Stimulated activated CD8-positive, alpha-beta memory T cell treated with anti-CD3 and anti-CD28 coated beads, Interleukin-12 subunit alpha, Interleukin-12 subunit beta, amount 100 ng/mL, for 24 hours (primary cell): ENCODE data around the gene FGF8.

Experiments used
- DNase-seq: peaks from one replicate; pipeline ENCODE4 v3.0.0-alpha.2; 2020; ENCODE audit errors: extremely low read depth

FGF8 gene

DNA sequence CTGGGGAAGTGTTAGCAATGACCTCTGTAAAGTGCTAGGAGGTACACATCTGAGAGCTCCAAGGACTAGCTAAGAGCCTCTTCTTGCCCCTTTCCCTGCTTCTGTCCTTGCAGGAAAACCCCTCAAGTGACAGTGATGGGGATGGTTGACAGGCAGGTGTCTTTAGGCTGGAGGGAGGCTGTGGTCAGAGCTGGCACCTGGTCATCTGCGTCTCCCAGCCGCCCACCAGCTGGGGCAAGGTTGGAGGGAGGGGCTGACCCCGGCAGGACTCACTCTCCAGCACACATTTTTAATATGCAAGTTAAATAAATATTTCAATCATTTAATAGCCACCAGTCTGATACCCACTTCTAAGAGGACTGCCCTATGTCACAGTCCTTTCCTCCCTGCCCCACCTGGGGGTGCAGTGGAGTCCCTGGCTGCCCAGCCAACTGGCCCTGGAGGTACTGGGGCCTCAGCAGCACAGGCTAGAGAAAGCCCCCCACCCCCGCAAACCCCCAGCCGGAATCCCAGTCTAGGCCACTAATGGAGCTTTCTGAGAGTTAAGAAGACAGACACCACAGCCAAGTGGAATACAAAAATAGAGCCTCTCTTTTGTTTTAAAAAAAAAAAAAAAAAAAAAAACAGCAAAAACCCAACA lies 6.3 kb downstream of the FGF8 start:
- no peak for DNase-seq

DNA sequence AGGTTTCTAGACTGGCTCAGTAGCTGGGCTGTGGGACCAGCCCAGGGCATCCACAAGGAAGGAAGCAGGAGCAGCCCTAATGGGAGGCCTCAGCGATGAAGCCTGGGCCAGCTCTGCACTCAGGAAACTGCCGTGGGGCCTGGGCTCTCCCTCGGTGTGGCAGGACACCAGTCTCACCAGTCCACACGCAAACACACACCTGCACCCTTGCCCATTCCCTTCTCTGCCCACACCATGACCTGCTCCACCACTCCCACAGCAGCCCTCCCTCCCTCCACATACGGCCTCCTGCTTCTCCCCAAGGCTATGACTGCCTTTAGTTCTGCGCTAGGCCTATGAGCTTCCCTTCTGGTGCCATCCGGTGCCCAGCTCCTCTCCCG lies 7.1 kb downstream of the FGF8 start:
- DNase-seq: no peak

DNA sequence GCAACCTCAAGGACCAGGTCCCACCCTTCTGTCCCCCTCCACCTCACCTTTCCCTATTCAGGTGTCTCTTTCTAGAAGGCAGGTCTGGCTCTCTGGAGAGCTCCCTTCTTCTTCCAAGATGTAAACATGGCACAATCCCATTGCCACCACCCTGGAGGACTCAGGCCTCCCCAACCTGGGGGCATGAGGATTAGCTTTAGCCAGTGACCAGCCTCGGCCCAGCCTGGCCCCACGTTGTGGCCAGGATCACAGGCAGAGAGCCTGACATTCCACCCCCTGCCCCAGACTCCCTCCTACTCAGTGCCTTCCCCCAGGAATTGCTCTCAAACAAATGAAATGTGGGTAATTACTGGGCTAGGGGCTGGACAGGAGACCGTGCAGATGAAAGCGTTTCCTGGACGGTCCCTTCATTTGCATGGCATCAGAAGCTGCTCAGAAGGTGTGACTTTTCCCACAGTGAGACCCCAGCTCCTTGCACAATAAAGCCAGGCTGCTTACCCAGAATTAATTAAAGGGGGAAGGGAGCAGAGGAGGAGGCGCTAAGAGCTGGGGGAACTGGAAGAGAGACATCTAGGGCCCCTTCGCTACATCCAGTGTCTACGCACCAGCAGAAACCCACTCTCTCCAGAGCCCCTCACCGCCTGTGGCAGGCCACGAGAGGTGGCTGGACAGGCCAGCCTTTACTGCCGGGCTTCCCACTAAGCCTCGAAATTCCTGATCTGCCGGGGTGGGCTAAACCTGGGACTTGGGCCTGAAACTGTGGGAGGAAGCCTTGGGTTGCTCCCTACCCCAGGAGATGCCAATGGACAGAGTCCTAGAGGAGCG lies 7.7 kb downstream of the FGF8 start:
- no peak for DNase-seq

DNA sequence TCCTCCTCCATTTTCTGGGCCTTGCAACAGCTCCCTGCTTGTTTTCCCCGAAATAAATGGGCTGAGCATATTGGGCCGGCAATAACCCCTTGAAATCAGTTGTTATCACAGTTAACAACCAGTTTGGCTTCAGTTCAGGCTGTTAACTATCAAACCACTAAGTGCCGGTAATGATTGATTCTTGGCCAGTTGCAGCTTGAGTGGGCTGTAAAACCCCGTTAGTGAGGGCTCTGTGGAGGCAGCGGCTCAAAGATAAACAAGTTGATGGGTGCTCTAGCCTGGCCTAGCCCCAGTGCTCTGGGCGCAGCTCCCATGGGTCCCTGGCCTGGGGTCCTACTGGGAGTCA lies 8.3 kb downstream of the FGF8 start:
- no peak for DNase-seq

DNA sequence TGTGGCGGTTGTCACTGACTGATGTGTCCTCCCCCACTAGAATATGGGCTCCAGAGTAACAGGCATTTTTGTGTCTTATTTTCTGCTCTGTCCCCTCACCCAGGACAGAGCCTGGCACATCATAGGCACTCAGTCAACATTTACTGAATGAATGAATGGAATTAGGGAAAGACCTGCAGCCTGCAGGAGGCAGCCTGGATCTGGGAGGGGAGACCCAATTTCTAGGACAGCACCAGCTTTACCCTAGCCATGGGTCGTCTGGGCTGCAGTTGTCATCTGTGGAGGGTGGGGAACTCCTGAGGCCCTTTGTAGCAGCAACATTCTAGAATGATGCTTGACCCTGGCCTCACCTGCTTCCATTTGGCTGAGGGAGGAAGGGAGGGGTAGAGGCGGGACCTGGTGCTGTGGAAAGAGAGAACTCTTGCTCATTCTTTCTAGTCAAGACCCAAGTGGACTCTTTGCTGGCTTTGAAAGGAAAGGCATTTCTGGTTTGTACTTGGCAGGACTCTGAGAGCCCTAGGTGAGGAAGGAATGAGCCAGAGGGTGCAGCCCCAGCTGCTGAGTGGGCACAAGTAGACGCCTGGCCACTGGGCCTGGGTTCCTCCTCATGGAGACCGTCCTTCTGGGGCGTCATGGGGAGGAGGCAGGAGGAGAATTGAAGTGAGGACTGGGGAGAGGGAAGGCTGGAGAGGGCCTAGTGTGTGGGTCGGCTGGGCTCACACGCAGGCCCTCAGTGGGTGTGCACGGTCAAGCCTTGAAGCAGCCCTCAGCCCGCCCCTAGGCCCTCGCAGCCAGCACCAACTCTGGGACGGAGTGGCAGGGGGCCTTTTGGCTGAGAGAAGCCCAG lies 8.9 kb downstream of the FGF8 start:
- DNase-seq: no peak

DNA sequence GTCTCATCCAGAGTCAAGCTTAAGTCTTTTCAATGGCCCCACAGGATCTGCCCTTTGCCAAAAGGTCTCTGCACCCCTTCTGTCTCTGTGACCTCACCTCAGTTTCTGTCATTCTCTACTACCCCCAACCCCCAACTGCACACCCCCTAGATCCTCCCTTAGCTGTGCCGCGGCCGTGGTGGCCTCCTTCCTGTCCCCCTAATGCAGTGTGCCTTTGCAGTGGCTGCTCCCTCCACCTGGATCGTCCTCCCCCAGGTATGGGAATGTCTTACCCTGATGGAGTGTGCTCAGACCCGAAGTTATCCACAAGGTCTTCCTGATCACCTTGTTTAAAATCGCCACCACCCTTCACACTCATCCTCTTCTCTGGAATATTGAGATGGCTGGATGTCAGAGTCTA lies 9.6 kb downstream of the FGF8 start:
- no peak for DNase-seq

DNA sequence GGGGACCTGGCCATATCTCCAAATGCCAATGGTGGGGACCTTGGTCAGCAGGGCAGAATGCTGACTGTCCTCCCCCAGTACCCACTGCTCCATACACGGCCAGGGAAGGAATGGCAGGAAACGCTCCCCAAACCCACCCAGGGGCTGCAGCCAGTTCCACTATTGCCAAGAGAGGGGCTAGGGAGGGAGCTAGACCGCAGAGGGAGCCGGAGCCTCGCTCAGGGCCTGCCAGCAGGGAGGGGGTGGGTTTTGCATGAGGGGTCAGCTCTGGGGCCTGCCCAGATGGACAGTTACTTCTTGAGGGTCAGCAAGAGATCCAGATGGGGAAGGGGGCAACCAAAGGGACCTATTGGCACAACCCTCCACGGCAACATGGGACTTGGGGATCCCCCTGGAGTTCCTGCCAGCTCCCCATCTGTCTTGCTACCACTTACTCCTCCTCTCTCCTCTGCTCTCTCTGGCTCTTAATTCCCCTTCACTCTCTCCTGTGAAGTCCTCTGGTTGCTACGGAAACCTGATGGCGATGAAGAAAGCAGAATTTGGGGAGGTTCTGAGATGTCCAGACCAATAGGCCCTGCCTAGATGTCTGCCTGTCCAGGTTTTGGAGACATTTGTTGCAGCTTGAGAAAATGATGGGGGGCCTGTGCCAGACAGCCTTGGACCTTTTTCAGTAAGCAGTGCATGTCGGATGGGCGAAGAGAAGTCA lies 12.6 kb downstream of the FGF8 start:
- no peak for DNase-seq

DNA sequence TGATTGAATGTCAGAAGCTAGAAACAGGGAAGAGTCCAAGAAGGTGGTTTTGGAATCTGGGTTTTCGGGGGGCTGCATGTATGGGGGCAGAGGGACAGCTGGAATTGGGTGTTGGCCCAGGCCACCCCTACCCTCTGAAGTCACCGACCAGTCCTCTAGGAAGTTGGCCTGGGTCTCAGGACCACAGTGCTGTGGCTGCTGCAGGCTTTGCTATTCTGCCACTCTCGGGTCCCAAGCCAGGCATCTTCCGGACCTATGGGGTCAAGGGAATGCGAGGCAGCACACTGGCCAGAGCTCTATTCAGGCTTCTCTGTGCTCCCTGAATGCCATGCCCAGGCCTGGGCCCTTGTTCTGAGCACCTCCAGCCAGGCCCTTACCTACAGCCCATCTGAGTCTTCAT lies 13.2 kb downstream of the FGF8 start:
- DNase-seq: no peak

DNA sequence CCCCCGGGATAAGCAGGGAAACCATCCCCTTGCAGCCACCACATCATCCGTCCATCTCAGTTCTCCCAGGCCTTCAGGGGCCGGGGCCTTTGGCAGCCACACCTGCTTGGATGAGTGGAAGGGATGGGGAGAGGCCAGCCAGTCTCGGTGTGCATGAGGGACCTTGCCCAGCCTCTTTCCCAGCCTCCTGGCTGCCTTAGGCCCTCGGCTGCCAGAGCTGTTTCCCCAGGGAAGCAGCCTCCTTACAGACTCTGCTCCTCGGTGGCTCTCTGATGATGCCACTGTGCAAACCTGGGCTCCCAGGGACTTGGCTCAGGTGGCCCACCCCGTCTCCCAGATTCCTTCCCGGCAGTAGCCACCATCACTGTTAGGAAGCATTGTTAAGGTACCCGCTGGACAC lies 14.7 kb downstream of the FGF8 start:
- DNase-seq: no peak

DNA sequence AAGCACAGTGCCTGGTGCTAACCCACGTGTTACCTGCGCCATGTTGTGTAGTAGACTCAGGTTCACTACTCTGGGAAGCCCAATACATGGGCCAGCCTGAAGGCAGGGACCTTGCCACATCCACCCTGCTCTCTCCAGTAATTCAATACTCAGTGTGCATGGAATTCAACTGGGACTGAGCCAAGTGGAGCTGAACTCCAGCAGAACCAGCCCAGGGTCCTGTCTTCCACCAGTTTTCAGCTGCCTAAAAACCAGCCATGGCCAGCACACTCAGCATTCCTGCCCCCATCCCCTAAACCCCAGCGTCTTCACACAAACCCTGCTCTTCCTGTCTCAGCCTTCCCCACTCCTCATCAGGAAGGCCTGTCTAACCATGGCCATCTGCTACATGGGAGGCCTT lies 15.4 kb downstream of the FGF8 start:
- no peak for DNase-seq

DNA sequence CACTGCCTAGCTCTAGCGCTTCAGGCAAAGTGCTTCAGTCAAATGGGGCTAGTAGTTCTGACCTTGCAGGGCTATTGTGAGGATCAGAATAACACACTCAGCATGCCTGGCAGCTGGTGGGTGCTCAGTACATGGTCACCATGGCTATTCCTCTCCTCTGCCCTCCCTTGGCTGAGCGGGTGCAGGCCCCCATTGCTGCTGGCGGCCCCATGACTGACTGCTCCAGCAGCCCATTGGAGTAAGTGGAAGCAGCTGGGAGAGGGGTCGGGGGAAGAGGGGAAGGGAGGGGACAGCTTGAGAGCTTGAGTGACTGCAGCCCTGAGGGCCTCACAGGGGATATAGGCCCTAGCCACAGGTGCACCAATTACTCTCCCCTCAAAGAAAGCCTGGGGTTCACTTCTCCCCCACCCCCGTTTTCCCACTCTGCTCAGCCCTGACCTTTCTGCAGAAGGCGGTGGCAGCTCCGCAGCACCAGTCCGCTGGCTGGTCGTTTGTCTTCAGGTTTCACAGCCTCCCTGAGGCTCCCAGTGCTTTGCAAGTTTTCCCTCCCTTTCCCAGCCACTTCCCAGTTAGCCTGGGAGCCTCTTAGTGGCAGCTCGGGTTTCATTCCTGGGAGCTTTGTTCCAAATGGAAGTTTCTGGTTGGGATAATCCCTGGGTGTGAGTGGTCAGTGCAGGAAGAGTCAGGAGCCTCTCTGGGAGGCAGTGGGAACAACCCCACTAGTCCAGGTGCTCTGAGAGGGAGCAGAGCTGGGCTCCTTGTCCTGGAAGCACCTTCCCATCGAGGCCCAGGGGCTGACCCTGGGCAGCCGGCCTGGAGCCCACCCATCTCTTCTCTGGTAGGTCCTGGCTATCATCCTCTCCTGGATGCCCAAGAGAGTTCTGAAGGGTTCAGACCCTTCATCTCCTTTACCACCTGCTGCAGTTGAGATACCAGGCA lies 16.3 kb downstream of the FGF8 start:
- no peak for DNase-seq

DNA sequence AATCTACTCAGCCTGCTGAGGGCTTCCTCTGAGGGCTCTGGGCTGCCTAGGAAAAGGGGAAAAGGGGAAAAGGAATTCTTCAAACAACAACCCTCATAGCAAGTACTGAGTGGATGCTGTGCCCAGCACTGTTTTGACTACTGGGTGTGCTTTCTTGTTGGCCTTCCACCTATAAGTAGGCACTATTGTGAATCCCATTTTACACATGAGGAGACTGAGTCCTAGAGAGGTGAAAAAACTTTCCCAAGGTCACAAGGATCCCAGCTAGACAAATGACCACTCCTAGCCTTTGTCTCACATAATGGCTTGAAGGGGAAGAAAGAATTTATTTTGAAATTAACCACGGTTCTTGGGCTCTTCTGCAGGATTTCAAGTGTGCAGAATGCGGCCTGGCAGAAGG lies 17.1 kb downstream of the FGF8 start:
- no peak for DNase-seq

DNA sequence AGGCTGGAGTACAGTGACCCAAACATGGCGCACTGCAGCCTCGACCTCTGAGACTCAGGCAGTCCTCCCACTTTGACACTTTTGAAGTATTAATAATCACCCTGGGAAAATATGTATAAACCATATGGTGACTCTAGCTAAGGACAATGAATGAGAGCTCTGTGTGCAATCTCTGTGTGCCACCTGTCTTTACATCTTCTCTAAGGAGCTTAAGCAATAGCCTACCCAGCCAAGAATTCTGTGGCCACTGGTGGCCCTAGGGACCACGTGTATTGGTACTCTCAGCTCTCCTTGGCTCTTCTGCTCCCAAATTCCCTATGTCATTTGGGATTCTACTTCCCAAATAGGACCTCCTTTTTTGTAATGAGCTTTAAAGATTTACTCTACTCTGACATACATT lies 23.7 kb downstream of the FGF8 start:
- no peak for DNase-seq

DNA sequence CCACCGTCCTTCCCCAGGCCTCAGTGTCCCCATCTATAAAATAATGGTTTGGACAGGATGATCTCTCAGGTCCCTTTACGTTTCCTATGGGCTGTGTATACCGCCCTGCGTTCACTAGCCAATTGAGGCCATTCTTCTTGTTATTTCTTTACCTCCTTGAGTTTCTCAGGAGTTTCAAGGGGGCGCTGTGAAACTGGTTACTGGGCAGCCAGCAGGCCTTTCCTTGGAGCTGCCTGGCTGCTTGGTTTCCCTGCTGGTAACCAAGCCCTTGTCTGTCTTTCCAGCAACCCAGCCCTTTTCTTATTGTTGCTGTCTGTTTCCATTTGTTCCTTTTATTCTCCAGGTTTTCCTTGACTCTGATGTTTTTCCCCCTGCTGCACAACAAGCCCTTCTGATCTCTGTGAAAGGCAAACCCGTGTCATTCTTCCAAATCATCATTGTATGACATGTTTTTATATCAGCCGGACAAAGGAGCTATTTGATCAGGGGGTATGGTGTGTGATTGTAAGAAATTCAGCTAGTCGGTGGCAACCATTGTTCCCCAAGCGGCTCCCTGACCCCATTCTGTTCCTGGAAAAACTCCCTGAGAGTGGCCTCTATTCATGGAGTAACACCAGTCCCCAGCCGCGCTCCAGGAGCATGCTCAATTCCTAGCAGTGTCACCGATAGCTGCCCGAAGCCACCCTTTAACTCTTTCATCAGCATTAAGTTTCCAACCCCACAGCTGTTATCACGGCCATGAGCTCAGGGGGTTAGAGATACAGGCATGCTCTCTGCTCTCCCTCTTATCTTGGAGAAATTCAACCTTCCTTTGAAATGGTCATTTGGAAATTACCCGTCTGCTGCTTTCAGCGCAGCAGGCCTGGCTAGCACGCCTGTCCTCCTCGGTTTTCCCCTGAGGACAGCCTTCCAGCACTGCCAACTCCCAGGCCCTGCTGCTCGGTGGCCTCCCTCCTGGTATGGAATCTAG lies 26.6 kb downstream of the FGF8 start:
- no peak for DNase-seq

DNA sequence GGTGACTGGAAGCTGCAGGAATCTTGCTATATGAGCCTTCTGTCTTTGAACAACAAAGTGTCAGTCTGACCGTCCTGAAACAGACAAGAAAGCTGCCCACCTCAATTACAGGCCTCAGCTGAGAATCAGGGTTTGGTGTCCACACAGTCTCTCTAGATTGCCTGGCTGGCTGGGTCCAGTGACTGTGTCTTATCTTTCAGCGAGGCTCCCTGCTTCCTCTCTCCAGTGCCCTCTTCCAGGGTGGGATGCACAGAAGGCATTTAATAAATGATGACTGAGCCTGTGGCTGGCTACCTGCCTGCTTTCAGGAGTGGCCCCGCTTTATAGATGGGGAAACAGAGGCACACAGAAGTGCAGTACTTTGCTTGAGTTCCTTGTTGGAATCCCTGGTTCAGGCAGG lies 27.4 kb downstream of the FGF8 start:
- no peak for DNase-seq

DNA sequence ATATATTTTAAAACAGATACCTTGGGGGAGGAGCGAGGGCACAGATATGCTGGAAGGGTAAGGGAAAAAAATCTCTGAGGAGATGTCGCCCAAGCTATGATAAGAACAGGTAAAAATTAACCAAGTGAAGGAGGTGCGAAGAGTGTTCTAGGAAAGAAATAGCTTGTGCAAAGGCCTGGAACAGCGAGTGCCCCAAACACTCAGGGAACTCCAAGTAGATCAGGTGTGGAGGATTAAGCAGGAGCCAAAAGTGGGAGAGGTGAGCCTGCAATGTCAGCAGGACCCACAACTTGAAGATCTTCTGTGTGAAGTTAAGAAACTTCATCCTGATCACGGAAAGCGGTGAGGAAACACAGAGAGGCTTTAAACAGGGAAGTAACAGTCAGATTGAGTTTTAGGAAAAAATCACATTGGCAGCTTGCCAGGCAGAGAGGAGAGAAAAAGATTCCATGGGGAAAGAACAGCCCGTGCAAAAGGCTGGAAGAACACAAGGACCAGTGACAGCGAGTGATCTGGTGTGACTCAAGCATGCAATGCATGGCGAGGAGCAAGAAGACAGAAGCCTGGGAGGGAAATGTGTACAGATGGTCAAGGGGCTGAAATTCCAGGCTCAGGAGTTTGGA lies 30.7 kb downstream of the FGF8 start:
- no peak for DNase-seq

DNA sequence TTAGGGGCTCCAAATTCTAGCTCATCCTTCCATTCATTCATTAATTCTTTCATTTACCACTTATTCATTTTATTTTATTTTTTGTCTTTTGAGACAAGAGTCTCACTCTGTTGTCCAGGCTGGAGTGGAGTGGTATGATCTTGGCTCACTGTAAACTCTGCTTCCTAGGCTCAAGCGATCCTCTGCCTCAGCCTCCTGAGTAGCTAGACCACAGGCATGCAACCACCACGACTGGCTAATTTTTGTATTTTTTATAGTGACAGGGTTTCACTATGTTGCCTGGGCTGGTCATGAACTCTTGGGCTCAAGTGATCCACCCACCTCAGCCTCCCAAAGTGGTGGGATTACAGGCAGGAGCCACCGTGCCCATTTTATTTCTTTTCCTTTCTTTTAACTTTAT lies 31.6 kb downstream of the FGF8 start:
- DNase-seq: no peak

DNA sequence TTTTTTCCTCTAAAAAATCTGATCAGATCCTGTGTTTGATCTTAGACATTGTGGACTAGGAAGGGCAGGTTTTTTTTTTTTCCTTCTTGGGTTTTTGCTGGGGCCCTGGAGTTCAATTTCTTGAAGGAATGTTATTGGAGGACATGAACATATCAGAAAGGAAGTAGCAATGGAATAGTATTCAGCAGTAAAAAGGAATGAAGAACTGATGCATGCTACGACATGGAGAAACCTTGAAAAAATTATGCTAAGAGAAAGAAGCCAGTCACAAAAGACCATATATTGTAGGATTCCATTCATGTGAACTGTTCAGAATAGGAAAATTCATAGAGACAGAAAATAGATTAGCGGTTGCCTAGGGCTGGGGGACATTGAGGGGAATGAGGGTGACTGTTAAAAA lies 34.0 kb downstream of the FGF8 start:
- no peak for DNase-seq

DNA sequence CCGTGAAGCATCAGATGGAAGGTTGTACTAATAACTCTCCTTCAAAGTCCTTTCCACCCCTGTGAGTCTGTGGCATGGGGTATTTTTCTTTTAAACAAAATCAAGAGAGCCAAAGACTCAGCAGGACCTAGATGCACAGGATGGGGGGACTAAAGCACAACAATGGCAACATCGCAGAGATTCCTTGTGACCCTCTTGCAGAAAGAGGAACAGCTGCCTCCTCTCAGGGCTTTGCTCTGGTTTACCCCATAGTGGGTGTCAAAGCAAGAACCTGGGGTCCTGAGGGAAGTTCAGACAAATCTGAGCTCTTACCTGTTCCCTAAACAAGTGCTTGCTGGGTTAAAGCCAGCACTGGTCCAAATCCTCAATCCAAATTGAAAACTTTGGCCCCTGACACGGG lies 39.2 kb downstream of the FGF8 start:
- no peak for DNase-seq

DNA sequence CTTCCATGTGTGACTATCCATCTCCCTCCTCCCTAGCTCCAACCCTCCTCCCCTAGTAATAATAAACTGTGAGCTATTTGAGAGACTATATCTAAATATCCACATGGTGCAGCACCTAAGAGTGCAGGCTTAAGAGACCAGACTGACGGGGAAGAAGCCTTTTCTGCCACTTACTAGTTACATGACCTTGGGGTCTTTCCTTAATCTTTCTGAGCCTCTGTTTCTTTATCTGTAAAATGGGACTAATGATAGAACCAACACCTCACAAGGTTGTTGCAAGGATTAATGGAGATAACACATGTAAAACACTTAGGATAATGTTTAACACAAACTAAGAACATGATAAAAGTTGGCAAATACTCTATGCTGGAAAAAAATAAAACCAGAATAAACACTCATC lies 43.8 kb downstream of the FGF8 start:
- no peak for DNase-seq
